HG03039 (cell line): ENCODE results near the gene BABAM2.

ENCODE experiments used
- ATAC-seq: cut with Tn5 transposase; IDR thresholded peaks from one replicate; pipeline ENCODE4 v1.9.1; 2021; ENCODE audit warnings: mild to moderate bottlenecking, moderate library complexity; ENCODE audit not compliant: unreplicated experiment

The BABAM2 gene

DNA sequence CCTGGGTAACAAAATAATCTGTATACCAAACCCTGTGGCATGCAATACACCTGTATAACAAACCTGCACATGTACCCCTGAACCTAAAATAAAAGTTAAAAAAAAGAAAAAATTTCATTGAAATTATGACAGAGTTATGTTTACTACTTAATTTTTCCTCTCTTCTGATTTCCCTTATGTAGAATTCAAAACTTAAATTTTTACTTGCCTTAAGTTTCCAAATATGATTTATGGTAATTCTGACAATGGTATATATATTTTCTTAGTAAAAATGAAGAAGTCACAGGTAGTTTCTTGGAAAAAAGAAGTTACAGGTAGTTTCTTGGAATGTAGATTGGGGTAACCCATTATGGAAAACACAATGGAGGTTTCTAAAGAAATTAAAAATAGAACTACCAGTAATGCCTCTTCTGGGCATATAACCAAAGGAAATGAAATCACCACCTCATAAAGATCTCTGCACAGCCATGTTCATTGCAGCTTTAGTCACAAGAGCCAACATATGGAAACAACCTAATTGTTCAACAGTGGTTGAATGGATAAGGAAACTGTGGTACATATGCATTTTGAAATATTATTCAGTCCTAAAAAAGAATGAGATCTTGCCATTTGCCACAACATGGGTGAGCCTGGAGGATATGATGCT lies 164.9 kb downstream of the BABAM2 start:
- ATAC-seq = no peak

DNA sequence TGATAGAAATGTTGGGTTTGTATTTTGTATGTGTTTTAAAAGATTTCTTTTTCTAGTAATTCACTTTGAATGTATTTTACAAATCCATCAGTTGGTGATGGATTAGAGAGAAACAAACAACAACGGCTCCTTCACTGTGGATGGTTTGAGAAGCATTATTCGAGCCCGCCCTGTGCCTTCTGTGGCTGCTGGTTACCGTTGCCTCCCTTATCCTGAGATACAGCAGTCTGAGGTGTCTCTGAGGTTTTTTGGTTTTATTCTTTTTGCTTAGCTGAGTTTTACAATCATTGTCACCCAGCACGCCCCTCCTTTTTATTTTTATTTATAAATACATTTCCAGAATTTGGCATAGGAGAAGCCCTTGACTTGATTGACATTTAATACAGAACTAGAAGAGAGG lies 168.3 kb downstream of the BABAM2 start:
- ATAC-seq = no peak

DNA sequence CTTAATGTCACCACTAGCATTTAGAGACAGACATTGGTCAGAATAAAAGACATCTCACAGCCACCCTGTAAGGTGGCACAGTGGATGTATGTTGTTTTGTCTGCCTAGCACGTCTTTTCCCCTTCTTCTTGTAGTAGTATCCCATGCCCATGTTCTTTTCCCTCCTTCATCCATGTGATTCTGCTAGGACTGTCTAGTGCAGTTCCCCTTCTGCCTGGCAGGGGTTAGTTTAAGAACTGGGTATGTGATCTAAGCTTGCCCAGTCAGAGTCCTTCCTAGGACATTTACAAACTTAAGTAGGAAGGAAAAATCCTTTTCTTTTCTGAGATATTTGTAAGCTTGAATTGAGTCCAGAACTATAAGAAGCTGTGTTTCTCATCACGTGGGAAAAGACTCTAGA lies 172.3 kb downstream of the BABAM2 start:
- no peak for ATAC-seq

DNA sequence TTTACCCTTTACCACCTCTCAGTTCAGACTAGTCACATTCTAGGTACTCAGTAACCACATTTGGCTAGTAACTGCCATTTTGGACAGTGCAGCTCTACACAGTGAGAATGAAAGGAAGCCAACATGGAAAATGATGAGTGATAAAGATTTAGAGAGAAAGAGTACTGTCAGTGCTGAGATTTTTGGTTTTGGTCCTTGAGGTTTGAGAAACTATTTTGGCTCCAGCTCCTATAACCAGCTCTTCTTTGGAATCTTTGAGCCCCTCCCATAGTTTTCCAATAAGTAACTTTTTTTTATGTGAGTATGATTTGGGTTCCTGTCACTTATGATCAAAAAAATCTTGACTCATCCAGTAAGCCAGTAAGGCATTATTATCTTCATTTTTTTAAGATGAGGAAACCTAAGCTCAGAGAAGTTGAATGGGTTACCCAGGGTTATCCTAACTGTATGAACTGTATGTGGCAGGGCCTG lies 173.0 kb downstream of the BABAM2 start:
- ATAC-seq = no peak

DNA sequence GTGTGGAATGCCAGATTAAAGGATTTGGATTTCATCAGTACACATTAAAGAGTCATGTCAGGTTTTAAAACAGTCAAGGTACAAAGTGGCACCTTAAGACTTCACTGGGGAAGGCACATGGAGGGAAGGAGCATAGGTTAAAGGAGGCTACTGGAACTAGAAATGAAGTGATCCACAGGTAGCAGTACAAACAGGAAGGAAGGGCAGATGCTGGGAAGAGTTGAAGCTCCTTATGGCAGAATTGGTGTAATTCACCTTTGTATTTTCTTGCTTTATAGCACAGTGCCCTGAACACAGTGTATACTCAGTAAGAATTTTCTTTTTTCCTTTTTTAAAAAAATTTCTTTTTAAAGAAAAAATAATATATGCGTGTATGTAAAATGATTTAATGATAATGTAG lies 177.1 kb downstream of the BABAM2 start:
- ATAC-seq = no peak

DNA sequence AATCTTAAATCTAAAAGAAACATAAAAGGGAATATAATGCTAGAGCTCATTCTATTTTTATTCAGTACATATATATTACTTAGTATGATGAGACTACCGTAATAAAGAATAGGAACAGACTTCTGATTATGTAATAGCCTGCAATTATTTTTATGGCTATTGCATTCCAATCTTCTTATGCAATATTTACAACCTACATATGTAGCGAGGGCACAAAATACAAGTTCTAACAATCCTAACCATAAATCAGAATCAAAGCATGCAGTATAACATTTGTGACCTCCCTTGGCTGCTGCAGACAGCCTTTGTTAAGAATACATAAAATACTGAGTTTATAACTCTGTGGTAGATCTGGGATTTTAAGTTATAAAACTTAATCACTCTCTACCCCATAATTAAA lies 177.6 kb downstream of the BABAM2 start:
- no peak for ATAC-seq

DNA sequence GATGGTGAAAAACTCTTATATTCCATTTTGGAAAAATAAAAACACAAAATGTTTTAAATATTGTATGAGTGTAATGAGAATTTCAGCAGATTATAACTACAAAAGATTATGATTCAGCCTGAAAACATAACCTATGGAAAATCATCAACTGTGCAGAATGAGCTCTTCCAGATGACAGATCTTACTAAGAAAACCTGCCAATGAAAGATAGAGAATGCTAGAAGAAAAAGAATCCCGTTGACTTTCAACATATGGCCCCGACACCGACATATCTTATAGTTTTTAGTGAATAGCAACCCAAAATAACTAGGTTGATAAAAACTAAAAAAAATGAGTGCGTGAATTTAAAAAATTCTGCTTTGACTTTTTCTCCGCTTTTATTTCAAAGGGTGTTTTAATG lies 178.0 kb downstream of the BABAM2 start:
- no peak for ATAC-seq

DNA sequence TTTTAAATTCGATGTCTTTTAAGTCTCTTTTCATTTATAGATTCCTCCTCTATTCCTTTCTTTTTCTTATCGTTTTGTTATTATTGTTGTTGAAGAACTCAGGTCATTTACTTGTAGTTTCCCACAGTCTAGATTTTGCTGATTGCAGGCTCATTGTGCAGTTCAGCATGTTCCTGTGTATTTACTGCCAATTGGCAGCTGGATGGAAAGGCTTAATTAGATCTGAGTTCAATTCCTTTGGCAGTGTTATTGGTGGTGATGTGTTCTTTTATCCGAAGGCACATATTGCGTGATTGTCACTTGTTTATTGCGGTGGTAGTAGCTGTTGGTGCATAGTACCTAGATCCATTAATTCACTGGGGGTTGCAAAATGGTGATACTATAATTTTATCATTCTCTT lies 180.7 kb downstream of the BABAM2 start:
- ATAC-seq = no peak

DNA sequence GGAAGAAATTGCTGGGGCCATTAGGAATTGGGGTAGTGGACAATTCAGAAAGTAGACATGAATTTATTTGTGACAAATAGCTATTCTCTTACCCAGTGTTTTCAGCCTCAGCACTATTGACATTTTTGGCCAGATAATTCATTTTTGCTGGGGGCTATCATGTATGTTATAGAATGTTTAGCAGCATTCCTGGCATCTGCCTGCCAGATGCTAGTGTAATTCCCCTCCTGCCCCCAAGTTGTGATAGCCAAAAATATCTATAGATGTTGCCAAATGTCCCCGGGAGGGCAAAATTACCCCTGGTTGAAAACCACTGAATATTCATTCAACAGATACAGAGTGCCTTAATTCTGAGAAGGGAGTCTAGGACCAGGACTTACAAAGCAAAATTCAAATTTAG lies 183.6 kb downstream of the BABAM2 start:
- ATAC-seq = no peak

DNA sequence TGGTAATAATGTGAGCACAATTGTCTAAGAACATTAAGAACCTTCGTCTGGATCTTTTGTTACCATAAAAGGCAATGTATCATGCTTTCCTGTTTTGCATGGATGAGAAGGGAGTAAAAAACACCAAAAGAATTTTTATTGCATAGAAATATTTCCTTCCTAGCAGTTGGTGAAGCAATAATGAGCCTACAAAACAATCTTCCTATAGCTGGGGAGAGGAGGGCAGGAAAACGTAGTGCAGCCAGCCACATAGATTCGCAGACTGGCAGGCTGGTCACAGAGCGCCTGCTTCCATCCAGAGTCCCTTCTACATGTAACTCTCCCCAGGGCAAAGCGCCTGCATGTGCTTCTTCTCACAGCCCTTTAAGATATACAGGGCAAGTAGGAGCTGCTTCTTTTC lies 190.4 kb downstream of the BABAM2 start:
- no peak for ATAC-seq

DNA sequence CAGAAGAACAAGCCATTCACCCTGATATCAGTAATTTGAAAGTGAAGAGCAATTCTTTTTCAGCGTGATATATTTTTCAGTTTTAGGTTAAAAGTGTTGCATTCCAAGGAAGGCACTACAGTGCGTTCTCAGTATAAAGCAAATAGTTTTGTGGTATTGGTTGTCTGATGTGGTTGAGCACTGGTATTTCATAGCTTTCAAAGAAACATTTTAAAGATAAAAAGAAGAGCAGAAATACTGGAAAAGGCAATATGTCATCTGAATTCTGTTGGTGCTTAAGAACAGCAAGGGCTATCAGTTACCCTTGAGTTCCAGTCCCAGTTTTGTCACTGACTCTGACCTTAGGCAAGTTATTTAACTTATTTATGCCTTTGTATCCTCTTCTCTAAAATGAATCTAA lies 191.6 kb downstream of the BABAM2 start:
- ATAC-seq = no peak

DNA sequence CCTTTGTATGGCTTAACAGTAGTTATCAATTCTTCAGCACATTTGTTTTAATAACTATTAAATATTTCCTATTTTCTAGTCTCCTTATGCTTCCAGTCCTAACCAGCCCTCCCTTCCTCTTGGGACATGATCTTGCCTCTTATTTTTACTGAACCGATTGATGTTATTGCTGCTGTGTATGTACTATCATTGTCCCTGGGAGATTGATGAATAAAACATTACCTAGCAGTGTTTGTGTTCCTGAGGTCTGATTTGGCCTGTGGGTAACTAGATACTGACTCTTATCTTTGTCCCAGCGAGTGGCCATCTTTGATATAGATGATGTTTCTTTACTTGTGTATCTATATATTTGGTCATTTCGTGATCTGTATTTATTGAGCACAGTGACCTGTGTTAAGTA lies 192.9 kb downstream of the BABAM2 start:
- no peak for ATAC-seq

DNA sequence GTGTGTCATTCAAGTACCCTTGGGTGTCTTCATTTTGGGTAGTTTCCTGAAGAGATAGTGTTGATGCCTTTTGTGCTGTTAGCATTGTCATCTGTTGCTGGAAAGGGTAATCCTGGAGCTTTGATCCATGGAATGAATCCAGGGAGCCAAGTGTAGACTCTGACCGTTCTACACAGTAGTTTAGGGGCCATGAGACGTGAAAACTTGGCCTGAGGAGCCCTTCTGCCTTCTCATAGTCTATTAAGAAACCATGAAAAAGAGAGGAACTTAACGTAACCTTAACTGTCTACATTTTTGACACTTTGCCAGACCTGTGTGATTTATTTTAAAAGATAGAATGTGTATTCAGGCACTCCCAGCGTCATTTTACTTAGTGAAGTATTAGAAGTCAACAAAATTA lies 194.0 kb downstream of the BABAM2 start:
- ATAC-seq = no peak

DNA sequence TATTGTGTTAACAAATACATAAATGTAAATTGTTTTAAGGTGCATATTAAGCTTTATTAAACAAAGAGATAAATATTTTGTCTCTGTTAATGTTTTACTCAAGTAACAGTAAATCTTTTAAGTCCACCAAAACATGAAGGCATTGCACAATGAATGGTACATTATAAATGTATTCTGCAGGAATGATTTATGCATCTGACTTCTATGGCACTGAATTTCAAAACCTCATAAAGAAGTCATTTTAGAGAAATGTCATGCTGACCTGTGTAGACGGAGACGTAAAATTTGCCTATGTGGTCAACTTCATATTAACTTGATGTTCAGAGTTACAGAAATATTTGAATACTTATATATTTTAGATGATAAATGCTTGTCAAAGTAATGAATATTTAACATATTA lies 194.7 kb downstream of the BABAM2 start:
- no peak for ATAC-seq

DNA sequence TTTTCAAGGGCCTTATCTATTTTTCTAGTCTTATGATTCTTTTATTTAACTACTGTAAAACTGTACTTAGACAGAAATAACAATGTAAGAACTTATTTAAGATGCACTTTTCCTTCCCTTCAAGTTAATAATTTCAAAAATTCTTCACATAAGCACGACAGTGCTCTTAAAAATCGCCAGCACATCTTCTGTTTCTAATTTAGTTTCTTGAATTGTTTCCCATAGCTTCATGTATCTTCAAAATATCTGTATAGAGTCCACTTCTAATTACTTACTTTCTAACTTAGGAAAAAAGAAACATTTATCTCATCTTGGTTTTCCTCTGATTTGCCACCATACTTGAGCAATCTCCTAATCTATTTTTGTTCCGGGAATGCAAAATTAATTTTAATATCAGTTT lies 196.1 kb downstream of the BABAM2 start:
- no peak for ATAC-seq

DNA sequence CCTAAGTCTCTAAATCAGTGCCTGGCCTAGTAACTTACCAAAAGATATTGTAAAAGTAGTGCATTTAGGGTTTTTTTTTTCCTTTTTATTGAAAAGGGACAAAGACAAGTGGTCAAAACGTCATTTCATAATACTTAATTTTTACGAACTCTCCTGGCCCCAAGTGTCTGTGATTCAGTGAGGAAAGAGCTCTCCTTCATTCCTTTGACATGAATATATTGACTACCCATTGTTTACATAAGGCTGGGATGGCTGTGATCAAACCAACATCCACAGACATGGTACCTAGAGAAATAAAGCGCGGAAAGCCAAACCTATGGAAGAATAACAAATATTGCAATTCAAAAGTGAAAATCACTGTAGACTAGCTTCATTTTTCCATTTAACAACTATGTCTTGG lies 198.4 kb downstream of the BABAM2 start:
- ATAC-seq = no peak

DNA sequence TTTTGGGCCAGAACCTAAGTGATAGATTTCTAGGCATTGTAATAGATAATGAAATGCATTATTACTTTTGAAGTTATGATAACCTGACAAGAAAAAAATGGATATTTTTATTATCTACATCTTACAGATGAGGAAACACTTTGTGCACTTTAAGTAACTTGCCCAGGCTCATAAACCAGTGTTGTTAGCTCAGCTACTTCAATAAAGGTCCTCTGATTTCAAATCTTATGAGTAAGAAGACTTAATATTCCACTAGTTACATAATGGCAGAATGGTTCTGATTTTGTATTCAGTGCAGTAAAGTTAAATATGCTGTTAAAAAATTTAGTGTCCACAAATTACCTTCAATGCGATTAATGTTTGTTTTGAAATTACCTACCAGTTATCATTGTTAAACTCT lies 199.0 kb downstream of the BABAM2 start:
- no peak for ATAC-seq

DNA sequence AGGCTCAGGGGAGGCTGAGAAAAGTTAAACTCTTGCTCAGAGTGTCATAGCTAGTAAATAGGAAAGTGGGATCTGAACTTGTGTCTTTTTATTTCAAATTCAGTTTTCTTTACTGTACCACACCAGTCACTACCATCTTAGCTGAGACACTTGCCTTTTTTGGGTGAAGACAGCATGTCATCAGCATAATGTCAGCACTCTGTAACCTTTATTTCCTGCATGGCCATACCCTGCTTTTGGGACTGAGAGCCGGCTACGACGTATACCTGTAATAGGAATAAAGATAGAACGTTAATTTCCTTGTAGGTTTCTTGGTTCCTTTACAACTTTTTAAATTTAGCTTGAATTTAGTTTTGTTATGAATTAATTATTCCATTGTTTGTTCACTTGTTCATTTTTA lies 202.8 kb downstream of the BABAM2 start:
- no peak for ATAC-seq

DNA sequence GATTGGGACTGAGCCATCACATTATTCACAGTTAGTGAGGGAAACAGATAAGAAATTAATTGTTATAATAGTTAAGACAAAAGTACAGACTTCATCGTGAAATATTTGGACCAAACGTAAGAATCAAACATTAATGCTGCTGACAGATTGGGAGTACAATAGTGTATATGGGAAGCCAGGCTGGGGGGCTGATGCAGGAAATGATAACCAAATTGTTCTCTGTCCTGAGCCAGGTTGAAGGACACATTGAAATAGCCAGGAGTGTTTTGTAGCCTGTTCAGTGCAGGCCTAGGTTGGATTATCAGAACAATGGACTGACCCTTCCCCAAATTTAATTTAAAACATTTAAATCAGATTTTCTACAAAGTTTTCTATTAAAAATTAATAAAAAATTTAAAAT lies 203.2 kb downstream of the BABAM2 start:
- ATAC-seq = no peak

DNA sequence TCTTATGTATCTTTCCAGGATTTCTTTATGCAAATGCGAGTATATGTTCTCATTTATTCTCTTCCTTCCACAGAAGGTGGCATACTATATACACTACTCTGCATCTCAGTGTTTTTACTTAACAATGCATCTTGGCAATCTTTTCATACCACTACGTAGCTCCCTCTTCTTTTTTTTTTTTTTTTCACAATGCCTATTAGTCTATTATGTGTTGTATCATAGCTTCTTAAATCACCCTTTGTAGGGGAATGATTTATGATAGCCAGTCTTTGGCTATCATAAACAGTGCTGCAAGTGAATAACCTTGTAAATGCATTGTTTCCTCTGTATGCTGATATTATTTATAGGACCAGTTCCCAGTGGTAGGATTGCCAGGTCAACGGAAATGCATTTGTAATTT lies 204.2 kb downstream of the BABAM2 start:
- ATAC-seq = no peak

DNA sequence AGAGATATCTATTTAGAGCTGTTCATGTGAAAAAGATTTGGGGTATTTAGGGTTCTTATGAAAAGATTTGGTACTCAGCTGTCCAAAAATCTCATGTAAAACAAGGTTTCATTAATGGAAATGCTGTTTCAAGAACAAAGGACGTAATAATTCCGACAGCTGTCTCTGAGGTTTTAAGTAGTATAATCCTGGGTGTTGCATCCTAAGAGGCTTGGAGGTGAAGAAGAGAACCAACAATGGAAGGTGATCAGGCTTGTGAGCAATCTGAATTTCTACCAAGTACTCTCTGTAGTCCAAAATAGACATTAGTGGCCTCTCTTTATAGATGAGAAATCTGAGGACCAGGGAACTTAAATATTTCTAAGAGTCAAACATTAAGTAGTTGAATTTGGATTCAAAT lies 205.1 kb downstream of the BABAM2 start:
- ATAC-seq = no peak

DNA sequence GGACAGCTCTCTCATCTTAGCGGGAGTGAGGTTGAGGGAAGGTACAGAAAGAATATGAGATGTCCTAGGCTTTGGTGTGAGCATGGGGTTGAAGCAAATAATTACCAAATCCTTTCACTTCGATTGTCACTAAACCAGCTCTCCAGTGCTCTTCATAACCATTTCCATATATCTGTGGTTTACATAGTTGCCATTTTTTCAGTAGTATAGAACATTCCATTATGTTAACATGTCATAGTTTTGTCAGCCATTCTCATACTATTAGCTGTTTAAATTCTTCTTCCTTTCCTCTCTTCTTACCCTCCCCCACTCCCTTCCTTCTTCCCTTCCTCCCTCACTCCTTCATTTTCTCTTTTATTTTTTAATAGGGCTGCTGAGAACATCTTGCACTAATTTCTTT lies 205.9 kb downstream of the BABAM2 start:
- no peak for ATAC-seq

DNA sequence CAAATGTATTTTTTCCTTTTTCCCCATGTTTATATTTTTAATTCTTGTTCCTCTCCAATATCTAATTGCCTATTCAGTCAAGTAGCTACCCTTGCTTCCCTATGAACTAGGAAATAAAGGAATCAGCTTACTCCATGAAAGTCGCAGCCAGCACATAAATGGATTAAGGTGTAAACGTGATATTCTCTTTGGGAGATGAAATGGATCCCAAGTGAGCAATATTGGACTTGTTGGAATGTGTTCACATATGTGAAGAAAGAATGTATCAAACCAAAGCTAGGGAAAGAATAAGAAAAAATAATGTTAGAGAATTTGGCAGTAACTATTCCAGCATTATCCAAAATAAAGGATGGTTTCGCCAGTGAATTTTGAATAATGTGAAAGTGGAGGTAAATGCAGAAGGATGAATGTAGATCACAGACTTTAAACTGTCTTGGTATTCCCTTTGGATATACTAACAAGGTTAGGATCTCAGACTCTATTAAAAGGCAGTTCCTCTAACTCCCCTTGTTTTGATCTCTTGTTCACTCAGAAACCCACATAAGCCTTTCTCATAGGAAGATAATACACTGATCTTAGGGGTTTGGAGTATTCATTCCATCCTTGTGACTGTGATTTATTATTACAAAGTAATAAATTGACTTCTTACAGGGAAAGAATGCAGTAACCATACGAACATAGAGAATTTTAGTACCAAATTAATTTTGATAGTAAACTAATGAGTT lies 208.1 kb downstream of the BABAM2 start:
- no peak for ATAC-seq
